Mucosa of stomach (tissue), 1 donor: ENCODE results near the gene TOMM34.

ENCODE experiments used
- H3K27me3 ChIP-seq: one replicate; pipeline ENCODE4 v1.7.0; 2013; ENCODE audit warnings: mild to moderate bottlenecking, low read length; ENCODE audit not compliant: control insufficient read depth, insufficient read depth
- H3K36me3 ChIP-seq: one replicate; pipeline ENCODE4 v1.7.0; 2013; ENCODE audit warnings: low read length; ENCODE audit not compliant: control insufficient read depth, insufficient read depth
- H3K4me1 ChIP-seq: one replicate; pipeline ENCODE4 v1.7.0; 2013; ENCODE audit warnings: mild to moderate bottlenecking, low read length; ENCODE audit not compliant: control insufficient read depth, insufficient read depth
- H3K4me3 ChIP-seq: one replicate; pipeline ENCODE4 v1.7.0; 2013; ENCODE audit warnings: low read length
- H3K9ac ChIP-seq: one replicate; pipeline ENCODE4 v1.7.0; 2013; ENCODE audit warnings: mild to moderate bottlenecking, low read length, moderate library complexity
- H3K9me3 ChIP-seq: one replicate; pipeline ENCODE4 v1.7.0; 2013; ENCODE audit warnings: mild to moderate bottlenecking, low read length, moderate library complexity; ENCODE audit not compliant: control insufficient read depth
- donor health status: Pancreatic carcinoma.

The TOMM34 gene

GRCh38 chr20:44976698-44977097 is 16.5 kb upstream of the TOMM34 start:
- H3K9me3 ChIP-seq: no peaks in the 10 kb centered on the region
- H3K36me3 ChIP-seq: no peaks in the 10 kb centered on the region
- H3K9ac ChIP-seq: no peak overlapping the region
- H3K27me3 ChIP-seq: no peaks in the 10 kb centered on the region
- peaks cover 13% of the 10 kb centered on the region for H3K4me1 ChIP-seq
- no peak overlapping the region for H3K4me3 ChIP-seq

DNA sequence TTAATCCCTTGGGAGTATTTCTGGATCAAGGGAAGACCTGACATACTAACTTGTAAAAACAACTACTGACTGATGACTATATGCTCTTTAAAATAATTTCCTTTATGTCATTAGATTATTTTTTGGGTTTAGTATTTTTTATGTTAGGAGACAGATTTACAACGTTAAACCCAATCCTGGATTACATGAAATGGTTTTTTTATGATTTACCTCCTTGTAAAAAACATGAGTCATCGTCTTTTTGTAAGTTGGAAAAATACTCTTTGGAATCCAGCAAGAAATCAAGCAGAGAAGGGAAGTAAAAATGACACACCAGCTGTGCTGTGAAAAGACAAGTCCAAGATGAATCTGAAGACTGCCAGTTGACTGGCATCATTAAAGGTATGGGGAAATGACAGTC is 12.9 kb upstream of the TOMM34 start:
- Histone ChIP-seq H3K9me3 (no peaks in the 10 kb centered on the region), H3K27me3 (no peaks in the 10 kb centered on the region), H3K4me1 (no peaks in the 10 kb centered on the region), H3K9ac (no peak overlapping the region), H3K36me3 (no peaks in the 10 kb centered on the region), H3K4me3 (no peak overlapping the region)

DNA sequence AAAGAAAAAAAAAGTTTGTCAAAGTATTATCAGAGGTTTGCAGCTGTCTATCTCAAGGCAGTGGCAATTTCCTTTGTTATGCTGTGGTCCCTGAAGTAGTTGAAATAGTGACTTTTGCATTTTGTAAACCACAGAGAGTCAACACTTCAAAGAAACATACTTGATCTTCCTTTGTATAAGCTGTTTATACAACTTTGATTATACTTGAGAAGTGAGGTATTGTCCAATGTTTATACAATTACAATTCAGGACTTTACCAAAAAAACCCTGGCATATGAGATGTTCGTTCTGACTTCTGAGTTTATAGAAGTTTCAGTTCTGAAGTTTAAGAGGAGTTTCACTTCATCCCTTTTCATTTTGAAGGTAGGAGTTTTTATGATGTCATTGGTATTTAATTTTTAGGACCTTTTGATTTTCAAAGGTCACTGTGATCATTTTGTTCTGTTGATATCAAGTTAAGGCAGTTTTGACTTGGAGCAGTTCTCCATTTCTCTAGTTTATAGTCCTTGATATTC is 10.1 kb upstream of the TOMM34 start:
- H3K4me3 ChIP-seq: no peak overlapping the region
- H3K36me3 ChIP-seq: no peaks in the 10 kb centered on the region
- H3K27me3 ChIP-seq: no peaks in the 10 kb centered on the region
- H3K9me3 ChIP-seq: no peaks in the 10 kb centered on the region
- H3K9ac ChIP-seq: no peak overlapping the region
- H3K4me1 ChIP-seq: no peaks in the 10 kb centered on the region

DNA sequence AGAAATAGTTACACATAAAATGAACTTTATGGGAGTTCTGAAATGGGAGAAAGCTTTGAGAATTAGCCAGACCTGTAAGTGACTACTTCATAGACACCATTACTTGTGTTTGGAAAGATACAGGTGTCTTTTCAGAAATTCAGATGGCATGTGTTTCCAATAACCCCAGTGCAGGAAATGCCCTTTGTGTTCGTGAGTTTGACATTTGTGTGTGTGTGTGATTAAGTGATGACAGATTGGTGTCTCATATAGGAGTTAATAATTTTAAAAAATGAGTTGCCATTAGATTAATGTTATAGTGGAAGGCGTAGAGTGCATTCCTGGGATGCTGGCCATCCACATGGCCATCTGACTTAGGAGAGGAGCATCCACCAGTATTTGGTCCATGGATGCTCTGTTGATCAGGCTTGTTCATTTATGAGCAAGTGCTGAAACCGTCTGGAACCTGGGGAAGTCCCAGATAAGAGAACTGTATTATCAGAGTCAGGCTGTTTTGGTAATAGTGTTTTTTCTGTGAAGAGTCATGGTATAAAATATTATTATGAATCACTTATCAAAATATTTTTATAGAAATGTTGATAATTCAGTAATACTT is 9.2 kb upstream of the TOMM34 start:
- no peak overlapping the region for H3K4me3 ChIP-seq
- H3K27me3 ChIP-seq: no peaks in the 10 kb centered on the region
- H3K4me1 ChIP-seq: no peaks in the 10 kb centered on the region
- H3K36me3 ChIP-seq: no peaks in the 10 kb centered on the region
- H3K9ac ChIP-seq: no peak overlapping the region
- no peaks in the 10 kb centered on the region for H3K9me3 ChIP-seq

GRCh38 chr20:44967207-44967807 is 7.1 kb upstream of the TOMM34 start:
- Histone ChIP-seq H3K9ac (peak overlapping the region; percentile 91), H3K4me1 (no peaks in the 10 kb centered on the region), H3K9me3 (no peaks in the 10 kb centered on the region), H3K36me3 (no peaks in the 10 kb centered on the region), H3K27me3 (no peaks in the 10 kb centered on the region), H3K4me3 (peak overlapping the region; percentile 94)

DNA sequence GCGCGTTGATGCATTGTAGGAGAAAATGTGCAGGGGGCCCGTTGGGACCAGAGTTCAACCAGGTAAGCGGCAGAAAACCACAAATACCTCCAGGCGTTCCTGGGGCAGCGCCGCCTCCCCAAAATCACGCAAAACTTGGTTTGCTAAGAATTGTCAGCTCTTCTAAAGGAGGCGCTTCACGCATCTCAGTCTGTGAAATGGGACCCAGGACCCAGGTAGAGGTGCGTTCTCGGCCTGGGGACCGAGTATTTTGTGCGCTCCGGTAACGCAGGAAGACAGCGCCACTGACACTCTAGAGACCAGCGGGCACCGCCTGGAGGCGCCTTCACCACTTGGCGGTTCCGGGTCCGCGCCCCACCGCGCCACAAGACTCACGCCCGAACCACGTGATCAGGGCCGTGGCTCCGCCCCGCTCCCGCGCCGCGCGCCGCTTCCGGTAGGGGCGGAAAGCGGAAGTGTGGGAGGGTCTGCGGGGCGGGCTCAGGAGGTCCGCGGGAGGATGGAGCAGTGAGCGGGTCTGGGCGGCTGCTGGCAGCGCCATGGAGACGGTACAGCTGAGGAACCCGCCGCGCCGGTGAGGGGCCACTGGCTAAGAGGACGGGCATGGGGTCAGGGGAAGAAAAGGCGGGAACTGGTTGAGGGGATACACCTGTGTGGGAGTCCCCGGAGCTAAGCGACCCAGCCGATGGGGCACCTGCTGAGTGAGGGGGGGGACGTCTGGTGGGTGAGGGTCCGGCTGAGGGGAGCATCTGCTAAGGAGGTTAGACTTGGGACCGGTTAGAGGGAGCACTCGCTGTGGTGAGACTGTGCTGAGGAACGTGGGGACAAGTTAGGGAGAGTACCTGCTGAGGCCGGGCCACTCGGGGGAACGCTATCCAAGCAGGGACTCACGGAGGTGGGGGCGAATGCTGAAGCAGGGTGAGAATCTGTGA is 6.1 kb upstream of the TOMM34 start, which contains the start of gene STK4:
TSS of gene STK4 (plus strand) at position 483 of the 932 bp plus-strand sequence. CDS start at position 540, 57 bp downstream.
- Histone ChIP-seq H3K9me3 (no peaks in the 10 kb centered on the region), H3K36me3 (no peaks in the 10 kb centered on the region), H3K9ac (peak within 1 kb of the TSS; percentile 91), H3K4me3 (peak within 1 kb of the TSS; percentile 94), H3K27me3 (no peaks in the 10 kb centered on the region), H3K4me1 (no peaks in the 10 kb centered on the region)

DNA sequence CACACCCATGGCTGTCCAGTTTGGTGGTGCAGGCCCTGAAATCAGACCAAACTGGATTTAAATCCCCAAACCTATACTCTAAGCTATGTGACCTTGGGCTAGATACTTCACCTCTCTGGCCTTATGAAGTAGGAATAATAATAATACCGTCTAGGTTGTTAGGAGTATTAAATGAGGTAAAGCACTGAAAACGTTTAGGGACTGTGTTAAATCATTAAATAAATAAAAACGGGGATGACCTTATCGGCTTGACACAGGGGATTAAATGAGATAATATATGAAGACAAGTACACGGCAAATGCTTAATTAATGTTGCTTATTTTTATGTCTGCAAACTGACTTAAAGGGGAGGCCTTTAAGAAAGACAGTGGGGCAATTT is 5.4 kb upstream of the TOMM34 start:
- Histone ChIP-seq H3K9me3 (no peaks in the 10 kb centered on the region), H3K4me1 (no peaks in the 10 kb centered on the region), H3K9ac (peak overlapping the region; percentile 91), H3K36me3 (no peaks in the 10 kb centered on the region), H3K4me3 (peak overlapping the region; percentile 94), H3K27me3 (no peaks in the 10 kb centered on the region)

DNA sequence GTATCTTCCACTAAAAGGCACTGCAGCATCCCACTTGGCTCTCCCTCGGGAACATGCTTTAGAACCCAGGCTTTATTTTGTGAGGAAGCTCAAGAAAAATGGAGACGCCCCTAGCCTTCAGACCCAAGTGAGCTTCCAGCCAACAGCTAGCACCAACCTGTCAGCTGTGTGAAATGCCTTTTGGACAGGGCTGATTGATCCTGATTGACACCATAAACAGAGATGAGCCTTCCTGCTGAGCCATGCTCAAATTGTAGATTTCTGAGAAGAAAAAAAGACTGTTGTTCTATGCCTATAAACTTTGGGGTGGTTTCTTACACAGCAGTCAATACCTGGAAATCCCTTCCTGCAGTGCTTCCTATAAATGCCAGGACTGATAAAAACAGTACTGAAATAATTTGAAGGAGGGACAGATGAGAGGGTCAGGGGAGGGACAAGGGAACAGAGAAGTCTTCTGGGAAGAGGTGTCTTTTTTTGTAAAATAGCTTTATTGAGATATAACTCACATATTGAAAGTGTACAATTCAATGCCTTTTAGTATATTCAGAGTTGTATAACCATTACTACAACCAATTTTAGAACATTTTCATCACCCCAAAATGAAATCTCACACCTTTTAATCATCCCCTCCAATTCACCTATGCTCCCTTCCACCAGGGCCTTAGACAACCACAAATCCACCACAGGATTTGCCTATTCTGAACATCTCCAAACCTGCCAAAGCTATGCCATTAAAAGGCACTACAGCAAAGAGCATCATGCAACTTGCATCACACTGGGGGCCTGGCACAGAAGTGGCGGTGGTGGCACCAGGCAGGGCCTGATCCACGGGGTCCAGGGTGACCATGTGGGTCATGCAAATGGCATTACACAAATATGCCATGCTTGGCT is 3.4 kb upstream of the TOMM34 start:
- H3K4me3 ChIP-seq: no peak overlapping the region
- H3K36me3 ChIP-seq: no peaks in the 10 kb centered on the region

GRCh38 chr20:44962483-44962882 is 2.3 kb upstream of the TOMM34 start:
- Histone ChIP-seq H3K36me3 (no peaks in the 10 kb centered on the region), H3K9ac (no peak overlapping the region), H3K27me3 (no peaks in the 10 kb centered on the region), H3K4me1 (no peaks in the 10 kb centered on the region), H3K4me3 (no peak overlapping the region), H3K9me3 (no peaks in the 10 kb centered on the region)

More for the DNA sequence above, 3.4 kb upstream of the TOMM34 start:
- Histone ChIP-seq H3K27me3 (no peaks in the 10 kb centered on the region), H3K4me1 (no peaks in the 10 kb centered on the region), H3K9ac (no peak overlapping the region), H3K9me3 (no peaks in the 10 kb centered on the region)

GRCh38 chr20:44961870-44962267 is 1.7 kb upstream of the TOMM34 start:
- Histone ChIP-seq H3K4me1 (no peaks in the 10 kb centered on the region), H3K9ac (no peak overlapping the region), H3K4me3 (no peak overlapping the region), H3K27me3 (no peaks in the 10 kb centered on the region), H3K36me3 (no peaks in the 10 kb centered on the region), H3K9me3 (no peaks in the 10 kb centered on the region)

DNA sequence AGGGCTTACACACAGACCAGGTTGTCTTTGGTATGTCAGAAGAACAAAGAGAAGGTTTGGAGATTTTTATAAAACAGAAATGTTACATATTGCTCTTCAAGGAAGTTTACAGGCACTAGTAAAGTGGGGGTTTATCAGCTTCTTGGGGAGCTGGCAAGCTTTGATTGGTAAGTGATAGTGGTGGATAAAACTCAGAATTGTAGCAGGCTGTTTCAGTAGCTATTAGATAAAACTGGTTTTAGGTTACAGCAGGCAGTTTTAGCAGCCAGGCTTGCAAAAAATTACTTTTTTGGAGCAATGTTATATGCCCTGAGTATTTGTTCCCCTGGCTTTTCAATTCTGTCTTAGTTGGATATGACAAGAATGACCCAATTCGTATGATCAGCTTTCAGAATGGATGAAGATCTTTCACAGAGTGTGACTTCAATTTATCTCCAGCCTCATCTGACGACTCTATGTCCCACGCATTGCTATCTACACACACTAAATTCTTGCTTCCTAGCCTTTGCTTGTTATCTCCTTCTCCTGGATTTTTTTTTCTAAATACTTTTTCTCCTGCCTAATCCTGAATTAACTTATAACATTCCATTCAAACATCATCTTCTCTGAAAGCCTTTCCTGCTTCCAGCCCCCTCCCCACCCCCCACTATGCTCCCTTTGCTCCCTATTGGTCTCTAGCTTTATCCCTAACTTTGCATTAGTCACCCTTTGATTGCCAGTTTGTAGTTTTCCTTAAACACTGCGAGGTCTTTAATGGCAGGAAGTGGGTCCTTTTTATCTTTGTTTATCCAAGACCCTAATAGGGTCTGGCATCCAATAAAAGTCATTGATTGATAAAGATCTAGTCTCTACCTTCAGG is 1.0 kb upstream of the TOMM34 start:
- Histone ChIP-seq H3K36me3 (no peaks in the 10 kb centered on the region), H3K9ac (no peak overlapping the region), H3K4me1 (no peaks in the 10 kb centered on the region), H3K4me3 (no peak overlapping the region), H3K9me3 (no peaks in the 10 kb centered on the region), H3K27me3 (no peaks in the 10 kb centered on the region)
